Caco-2 (cell line): ENCODE measurements around the gene MOB1A. TPM values are rescaled to one million over a fixed set of nuclear protein-coding genes. Genes with fewer than 3 reads are reported as not detected.
A peak's percentile ranks its signal among the peaks of the same experiment; 100 is the strongest.

Source experiments
- BruUV-seq: library from RNA; stranded (reverse); fragments of 400-500 nt; replicated peaks from 2 replicates; lab custom pipeline; 2021; lab: Mats Ljungman, UMichigan
- CTCF ChIA-PET: fragments of 300-600 bp; sonication (Branson Sonifier 250); formaldehyde crosslinking; loops from one replicate; lab custom pipeline; 2022; ENCODE audit warnings: antibody characterized with exemption; lab: Charles Lee
- POLR2A ChIA-PET: fragments of 300-600 bp; sonication (Branson Sonifier 250); formaldehyde crosslinking; loops from one replicate; lab custom pipeline; 2022; ENCODE audit warnings: antibody characterized with exemption; lab: Charles Lee
- DNase-seq, 2 experiments: peaks; one replicate each; pipeline versions ENCODE4 v3.0.0 to v3.0.0-alpha.2; 2020 to 2022
- H3K27me3 ChIP-seq: replicated peaks from 2 replicates; pipeline ENCODE4 v1.6.0; 2011; ENCODE audit warnings: low read length; ENCODE audit not compliant: control insufficient read depth, insufficient read depth
- H3K36me3 ChIP-seq: 2 replicates; pipeline ENCODE4 v1.5.1; 2011; ENCODE audit warnings: low read length; ENCODE audit not compliant: control insufficient read depth, insufficient read depth
- H3K4me1 ChIP-seq: fragments of 250-450 bp; sonication (Bioruptor Pico); 2 replicates; pipeline ENCODE4 v1.5.1; 2020; ENCODE audit warnings: mild to moderate bottlenecking
- H3K4me3 ChIP-seq: 2 replicates; pipeline ENCODE4 v1.5.1; 2011; ENCODE audit warnings: low read depth, mild to moderate bottlenecking, control low read depth, low read length
- H3K9me3 ChIP-seq: fragments of 250-450 bp; sonication (Bioruptor Pico); 2 replicates; pipeline ENCODE4 v1.5.1; 2020; ENCODE audit warnings: mild to moderate bottlenecking, moderate library complexity
- H3K27ac Mint-ChIP-seq: one replicate; pipeline ENCODE4 v1.8.0; 2022; ENCODE audit warnings: mixed read lengths; ENCODE audit not compliant: unreplicated experiment
- H3K27me3 Mint-ChIP-seq: one replicate; pipeline ENCODE4 v1.8.0; 2022; ENCODE audit warnings: mixed read lengths; ENCODE audit not compliant: insufficient read depth, unreplicated experiment
- H3K36me3 Mint-ChIP-seq: one replicate; pipeline ENCODE4 v1.8.0; 2022; ENCODE audit warnings: mild to moderate bottlenecking, mixed read lengths; ENCODE audit not compliant: insufficient read depth, unreplicated experiment
- H3K4me1 Mint-ChIP-seq: one replicate; pipeline ENCODE4 v1.8.0; 2022; ENCODE audit warnings: low read depth, mixed read lengths; ENCODE audit not compliant: unreplicated experiment
- H3K4me3 Mint-ChIP-seq: one replicate; pipeline ENCODE4 v1.8.0; 2022; ENCODE audit warnings: mild to moderate bottlenecking, moderate library complexity, mixed read lengths; ENCODE audit not compliant: unreplicated experiment
- H3K9me3 Mint-ChIP-seq: one replicate; pipeline ENCODE4 v1.8.0; 2022; ENCODE audit warnings: mixed read lengths; ENCODE audit not compliant: unreplicated experiment
- intact Hi-C: fragments of 100-400 bp; cut with micrococcal nuclease; formaldehyde crosslinking; loops from one replicate; pipeline ENCODE4 v1.10.0; 2022; ENCODE audit not compliant: unreplicated experiment
- total RNA-seq: library from RNA; stranded (reverse); gene quantifications from 2 replicates; pipeline ENCODE4 v1.2.3, GENCODE V29; 2022
- TF ChIP-seq, protein P1 (sequence below), 2 experiments: fragments of 200-600 bp in 1 of 2; IDR thresholded peaks; 1 replicate in 1 of 2; 2 replicates in 1 of 2; pipeline versions ENCODE4 v1.5.1 to v1.8.0; 2011 to 2022; ENCODE audit warnings: antibody characterized with exemption in 1 of 2, control low read depth in 1 of 2, inconsistent platforms in 1 of 2, low read depth in 1 of 2, low read length in 1 of 2, mild to moderate bottlenecking in 1 of 2, moderate library complexity in 1 of 2; ENCODE audit not compliant: insufficient read depth in 1 of 2, severe bottlenecking in 1 of 2, unreplicated experiment in 1 of 2

MOB1A gene
- total RNA-seq, 1 experiment from 2014 or later, result 125 TPM

DNA sequence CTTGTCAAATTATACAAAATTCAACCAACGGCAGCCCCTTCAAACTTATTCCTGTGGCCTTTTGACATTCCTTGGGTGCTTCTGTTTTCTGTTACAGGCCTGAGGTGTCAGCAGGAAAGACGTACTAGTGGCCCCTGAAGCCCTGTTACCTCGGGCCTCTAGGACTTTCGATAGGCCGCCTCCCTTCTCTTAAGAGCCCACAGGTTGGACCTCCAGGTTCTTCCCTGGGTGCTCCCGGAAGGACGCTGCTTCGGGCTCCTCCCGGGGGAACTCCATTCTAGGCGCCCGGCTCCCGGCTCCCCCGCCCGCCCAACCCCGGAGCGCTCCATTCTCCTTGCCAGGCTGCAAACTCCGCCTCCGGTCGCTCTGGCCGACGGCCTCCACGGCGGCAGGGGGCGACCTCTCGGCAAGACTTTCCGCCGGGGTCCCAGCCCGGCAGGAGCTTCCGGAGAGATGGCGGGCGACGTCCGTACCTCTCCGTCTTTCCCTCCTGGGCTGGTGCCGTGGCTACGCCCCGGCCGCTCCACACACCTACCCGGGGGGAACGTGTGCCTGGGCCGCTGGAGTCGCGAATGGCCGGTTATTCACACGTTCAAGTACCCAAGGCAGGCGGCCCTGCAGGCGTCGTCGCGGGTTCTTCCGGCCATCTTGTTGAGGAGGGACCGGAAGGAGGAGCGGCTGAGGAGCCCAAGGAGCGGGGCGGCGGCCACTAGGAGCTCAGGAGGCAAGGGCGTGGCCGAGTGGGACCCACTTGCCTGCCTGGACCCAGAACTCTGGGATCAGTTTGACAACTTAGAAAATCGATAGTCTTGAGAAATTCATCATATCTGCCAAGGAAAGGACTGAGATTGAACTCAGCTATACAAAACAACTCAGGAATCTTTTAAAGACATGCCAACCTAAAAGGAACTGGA is 58.5 kb downstream of the MOB1A start:
- H3K9me3 ChIP-seq, result peaks cover 10% of the 10 kb centered on the region; the same call in 1 of the 2 replicates
- H3K27me3 Mint-ChIP-seq, result peaks cover 5% of the 10 kb centered on the region
- H3K4me1 Mint-ChIP-seq, result no peaks in the 10 kb centered on the region
- peaks cover 15% of the 10 kb centered on the region for H3K36me3 Mint-ChIP-seq
- BruUV-seq, result no TSS peak
- no peaks in the 10 kb centered on the region for H3K27me3 ChIP-seq
- peak overlapping the region; percentile 98 for H3K27ac Mint-ChIP-seq
- H3K4me1 ChIP-seq, result no peaks in the 10 kb centered on the region
- CTCF ChIA-PET, result interaction anchor here (0.5 to 1.6 kb wide), 14 partner anchors 27 to 383 kb away, joined by 3 to 12 read pairs (median 6); partner anchors contain the start of genes BOLA3, DGUOK, MOB1A and STAMBP
- peak overlapping the region; percentile 56 for H3K4me3 ChIP-seq
- intact Hi-C loops, result loop anchor here (1.0 to 10.0 kb wide), 3 partner anchors 28 to 195 kb away; partner anchors contain the start of genes DGUOK and TET3
- H3K9me3 Mint-ChIP-seq, result peaks cover 23% of the 10 kb centered on the region
- no peaks in the 10 kb centered on the region; the same call in 1 of the 2 replicates for H3K36me3 ChIP-seq
- POLR2A ChIA-PET, result interaction anchor here (0.6 to 1.4 kb wide), 12 partner anchors 10 to 887 kb away, joined by 3 to 18 read pairs (median 4); partner anchors contain the start of genes BOLA3, MOB1A, PRADC1 and STAMBP
- TF ChIP-seq, protein P1, sequence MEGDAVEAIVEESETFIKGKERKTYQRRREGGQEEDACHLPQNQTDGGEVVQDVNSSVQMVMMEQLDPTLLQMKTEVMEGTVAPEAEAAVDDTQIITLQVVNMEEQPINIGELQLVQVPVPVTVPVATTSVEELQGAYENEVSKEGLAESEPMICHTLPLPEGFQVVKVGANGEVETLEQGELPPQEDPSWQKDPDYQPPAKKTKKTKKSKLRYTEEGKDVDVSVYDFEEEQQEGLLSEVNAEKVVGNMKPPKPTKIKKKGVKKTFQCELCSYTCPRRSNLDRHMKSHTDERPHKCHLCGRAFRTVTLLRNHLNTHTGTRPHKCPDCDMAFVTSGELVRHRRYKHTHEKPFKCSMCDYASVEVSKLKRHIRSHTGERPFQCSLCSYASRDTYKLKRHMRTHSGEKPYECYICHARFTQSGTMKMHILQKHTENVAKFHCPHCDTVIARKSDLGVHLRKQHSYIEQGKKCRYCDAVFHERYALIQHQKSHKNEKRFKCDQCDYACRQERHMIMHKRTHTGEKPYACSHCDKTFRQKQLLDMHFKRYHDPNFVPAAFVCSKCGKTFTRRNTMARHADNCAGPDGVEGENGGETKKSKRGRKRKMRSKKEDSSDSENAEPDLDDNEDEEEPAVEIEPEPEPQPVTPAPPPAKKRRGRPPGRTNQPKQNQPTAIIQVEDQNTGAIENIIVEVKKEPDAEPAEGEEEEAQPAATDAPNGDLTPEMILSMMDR (IDR thresholded peaks at IDR 0.05; ENCODE audit: insufficient read depth in 1 of 2, low read depth in 1 of 2, low read length in 1 of 2, severe bottlenecking in 1 of 2, unreplicated experiment in 1 of 2), result peak; percentile 53 to 79
- DNase-seq, result peak; percentile 90 to 95
- peak overlapping the region; percentile 91 for H3K4me3 Mint-ChIP-seq

DNA sequence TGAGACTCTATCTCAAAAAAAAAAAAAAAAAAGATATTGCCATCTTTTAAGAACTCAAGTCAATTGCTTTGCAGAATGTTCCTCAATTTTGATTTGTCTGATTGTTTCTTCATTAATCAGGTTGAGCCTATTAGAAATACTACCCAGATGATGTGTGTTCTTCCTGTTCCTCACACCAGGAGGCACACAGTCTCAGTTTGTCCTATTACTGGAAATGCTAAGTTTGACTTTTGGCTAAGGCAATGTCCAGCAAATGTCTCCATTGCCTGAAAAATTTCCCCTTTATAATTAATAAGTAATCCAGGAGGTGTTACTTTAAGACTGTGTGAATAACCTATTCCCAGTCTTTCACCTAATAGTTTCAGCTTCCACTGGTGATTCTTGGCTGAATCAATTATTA is 59.3 kb downstream of the MOB1A start:
- DNase-seq, result no peak
- Histone ChIP-seq H3K4me1 (no peaks in the 10 kb centered on the region), H3K27me3 (no peaks in the 10 kb centered on the region), H3K36me3 (no peaks in the 10 kb centered on the region; the same call in 1 of the 2 replicates), H3K9me3 (peaks cover 10% of the 10 kb centered on the region; the same call in 1 of the 2 replicates), H3K4me3 (no peak overlapping the region)
- peaks cover 7% of the 10 kb centered on the region for H3K27me3 Mint-ChIP-seq
- no peak overlapping the region for H3K27ac Mint-ChIP-seq
- intact Hi-C loops, result no loop called here
- CTCF ChIA-PET, result no interaction called here
- no TSS peak for BruUV-seq
- TF ChIP-seq, protein P1 (IDR thresholded peaks at IDR 0.05; ENCODE audit: insufficient read depth in 1 of 2, low read depth in 1 of 2, low read length in 1 of 2, severe bottlenecking in 1 of 2, unreplicated experiment in 1 of 2), result no peak
- H3K4me3 Mint-ChIP-seq, result peak overlapping the region; percentile 91
- H3K9me3 Mint-ChIP-seq, result peaks cover 23% of the 10 kb centered on the region
- POLR2A ChIA-PET, result no interaction called here
- peaks cover 15% of the 10 kb centered on the region for H3K36me3 Mint-ChIP-seq
- H3K4me1 Mint-ChIP-seq, result no peaks in the 10 kb centered on the region

DNA sequence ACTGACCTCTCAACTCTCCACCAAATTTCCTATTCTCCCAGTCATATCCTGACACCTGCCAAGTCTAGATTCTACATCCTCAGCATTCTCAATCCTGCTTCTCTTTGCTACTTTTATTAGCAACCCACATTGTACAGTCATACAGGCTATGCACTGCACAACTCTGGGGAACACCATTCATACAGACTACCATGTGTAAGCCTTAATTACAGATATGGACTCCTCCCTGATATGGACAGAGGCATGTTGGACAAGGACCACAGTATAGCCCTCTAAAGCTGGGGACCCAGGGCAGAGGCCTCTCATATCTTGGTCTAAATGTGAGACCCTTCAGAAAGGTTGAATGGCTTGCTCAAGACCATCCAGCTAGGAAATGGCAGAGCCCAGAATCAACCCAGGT is 67.3 kb downstream of the MOB1A start:
- intact Hi-C loops, result no loop called here
- Histone ChIP-seq H3K9me3 (peaks cover 3% of the 10 kb centered on the region; the same call in 1 of the 2 replicates), H3K4me1 (no peaks in the 10 kb centered on the region), H3K36me3 (no peaks in the 10 kb centered on the region), H3K4me3 (no peak overlapping the region), H3K27me3 (no peaks in the 10 kb centered on the region)
- ChIA-PET CTCF (no interaction called here), POLR2A (no interaction called here)
- TF ChIP-seq, protein P1 (IDR thresholded peaks at IDR 0.05; ENCODE audit: insufficient read depth in 1 of 2, low read depth in 1 of 2, low read length in 1 of 2, severe bottlenecking in 1 of 2, unreplicated experiment in 1 of 2), result no peak
- no peaks in the 10 kb centered on the region for H3K36me3 Mint-ChIP-seq
- H3K9me3 Mint-ChIP-seq, result no peaks in the 10 kb centered on the region
- DNase-seq, result no peak
- no TSS peak for BruUV-seq
- H3K27ac Mint-ChIP-seq, result no peak overlapping the region
- peaks cover 3% of the 10 kb centered on the region for H3K27me3 Mint-ChIP-seq
- no peak overlapping the region for H3K4me3 Mint-ChIP-seq
- H3K4me1 Mint-ChIP-seq, result no peaks in the 10 kb centered on the region
